Thoracic aorta (tissue), 2 donors: Measurements from ENCODE around the gene SEPTIN10. TPM values are rescaled to one million over a fixed set of nuclear protein-coding genes. Genes with fewer than 3 reads are reported as not detected.
A peak's percentile ranks its signal among the peaks of the same experiment; 100 is the strongest.

Experiments used
- ATAC-seq: fragments of 150-250 bp; one replicate; pipeline ENCODE4 v1.8.0; 2017; ENCODE audit warnings: low read depth; ENCODE audit not compliant: insufficient number of reproducible peaks, low FRiP score
- DNase-seq: peaks from one replicate; pipeline ENCODE4 v3.0.0-alpha.2; 2020; ENCODE audit warnings: low spot score
- H3K27ac ChIP-seq, 2 donors: fragments of 200-600 bp; sonication (generic); 1 replicate in 1 of 2; 2 replicates in 1 of 2; pipeline ENCODE4 v1.5.1; 2016; ENCODE audit warnings: mild to moderate bottlenecking in 2 of 2, moderate library complexity in 2 of 2
- H3K27me3 ChIP-seq: fragments of 200-600 bp; sonication (generic); replicated peaks from 2 replicates; pipeline ENCODE4 v1.6.0; 2016; ENCODE audit warnings: mild to moderate bottlenecking; ENCODE audit not compliant: insufficient read depth
- H3K36me3 ChIP-seq: fragments of 200-600 bp; sonication (generic); one replicate; pipeline ENCODE4 v1.5.1; 2016
- H3K4me1 ChIP-seq, 2 donors: fragments of 200-600 bp; sonication (generic); 1 replicate in 1 of 2; 2 replicates in 1 of 2; pipeline versions ENCODE4 v1.5.1 to v1.6.0; 2016; ENCODE audit warnings: low read depth in 2 of 2, mild to moderate bottlenecking in 1 of 2; ENCODE audit not compliant: control insufficient read depth in 1 of 2
- H3K4me3 ChIP-seq: fragments of 200-600 bp; sonication (generic); 2 replicates; pipeline ENCODE4 v1.5.1; 2016; ENCODE audit warnings: mild to moderate bottlenecking
- H3K9me3 ChIP-seq: fragments of 200-600 bp; sonication (generic); 2 replicates; pipeline ENCODE4 v1.5.1; 2016
- total RNA-seq, 2 donors: library from RNA; depleted of rRNA; stranded (reverse); fragments of >200 nt; gene quantifications; one replicate each; pipeline versions ENCODE4 v1.1.0 to v1.2.3, GENCODE V29; 2016
- TF ChIP-seq, protein P1 (sequence below): fragments of 200-600 bp; sonication (generic); IDR thresholded peaks from one replicate; pipeline ENCODE4 v1.5.1; 2019; ENCODE audit warnings: antibody characterized with exemption

The SEPTIN10 gene
- total RNA-seq, 2 donors from 2014 or later, result 80.0 to 106 TPM

DNA sequence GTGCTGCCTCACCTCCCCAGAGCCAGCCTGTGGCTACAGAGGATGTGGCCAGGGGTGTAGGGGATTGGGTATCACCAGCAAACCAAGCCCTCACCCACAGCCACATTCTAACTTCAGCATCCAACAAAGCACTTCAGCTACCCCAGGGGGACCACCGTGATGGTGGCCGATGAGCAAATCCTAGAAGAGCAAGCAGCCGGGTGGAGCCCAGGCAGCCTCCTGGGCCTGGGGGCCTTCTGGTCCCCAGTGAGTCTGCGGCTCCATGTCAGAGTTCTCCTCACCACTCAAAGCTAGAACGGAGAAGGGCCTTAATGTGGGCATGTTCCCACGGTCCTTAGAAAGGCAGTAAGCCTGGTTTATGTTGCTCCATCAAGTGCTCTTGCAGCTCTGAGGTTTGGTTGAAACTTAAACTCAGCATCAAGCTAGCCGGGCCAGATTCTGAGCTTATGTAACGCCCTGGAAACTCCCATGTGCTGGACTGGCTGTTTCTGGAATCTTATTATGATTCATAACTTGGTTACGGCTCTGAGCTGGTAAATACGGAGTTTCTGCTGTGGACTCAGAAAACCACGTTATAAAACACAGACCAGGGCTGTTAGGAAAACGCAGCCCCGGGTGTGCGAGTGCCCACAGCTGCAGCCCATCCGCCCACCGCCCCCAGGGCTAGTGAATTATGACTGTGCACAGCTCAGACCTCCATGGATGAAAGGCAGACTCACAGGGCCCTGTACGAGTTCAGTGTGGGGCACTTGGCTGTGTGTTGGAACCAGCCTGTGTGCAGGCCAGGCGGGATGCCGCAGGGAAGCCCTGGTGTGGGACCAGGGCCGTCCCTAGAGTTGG, 99.8 kb downstream of the SEPTIN10 start:
- Histone ChIP-seq H3K4me1 (peaks cover 7 to 27% of the 10 kb centered on the region in 2 donors), H3K36me3 (no peaks in the 10 kb centered on the region), H3K9me3 (no peaks in the 10 kb centered on the region), H3K4me3 (peak overlapping the region; percentile 55), H3K27ac (peak overlapping the region; percentile 77 to 88), H3K27me3 (no peaks in the 10 kb centered on the region)
- TF ChIP-seq, protein P1, sequence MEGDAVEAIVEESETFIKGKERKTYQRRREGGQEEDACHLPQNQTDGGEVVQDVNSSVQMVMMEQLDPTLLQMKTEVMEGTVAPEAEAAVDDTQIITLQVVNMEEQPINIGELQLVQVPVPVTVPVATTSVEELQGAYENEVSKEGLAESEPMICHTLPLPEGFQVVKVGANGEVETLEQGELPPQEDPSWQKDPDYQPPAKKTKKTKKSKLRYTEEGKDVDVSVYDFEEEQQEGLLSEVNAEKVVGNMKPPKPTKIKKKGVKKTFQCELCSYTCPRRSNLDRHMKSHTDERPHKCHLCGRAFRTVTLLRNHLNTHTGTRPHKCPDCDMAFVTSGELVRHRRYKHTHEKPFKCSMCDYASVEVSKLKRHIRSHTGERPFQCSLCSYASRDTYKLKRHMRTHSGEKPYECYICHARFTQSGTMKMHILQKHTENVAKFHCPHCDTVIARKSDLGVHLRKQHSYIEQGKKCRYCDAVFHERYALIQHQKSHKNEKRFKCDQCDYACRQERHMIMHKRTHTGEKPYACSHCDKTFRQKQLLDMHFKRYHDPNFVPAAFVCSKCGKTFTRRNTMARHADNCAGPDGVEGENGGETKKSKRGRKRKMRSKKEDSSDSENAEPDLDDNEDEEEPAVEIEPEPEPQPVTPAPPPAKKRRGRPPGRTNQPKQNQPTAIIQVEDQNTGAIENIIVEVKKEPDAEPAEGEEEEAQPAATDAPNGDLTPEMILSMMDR, result no peak
- ATAC-seq (peak; percentile 90), DNase-seq (peak; percentile 28)

DNA sequence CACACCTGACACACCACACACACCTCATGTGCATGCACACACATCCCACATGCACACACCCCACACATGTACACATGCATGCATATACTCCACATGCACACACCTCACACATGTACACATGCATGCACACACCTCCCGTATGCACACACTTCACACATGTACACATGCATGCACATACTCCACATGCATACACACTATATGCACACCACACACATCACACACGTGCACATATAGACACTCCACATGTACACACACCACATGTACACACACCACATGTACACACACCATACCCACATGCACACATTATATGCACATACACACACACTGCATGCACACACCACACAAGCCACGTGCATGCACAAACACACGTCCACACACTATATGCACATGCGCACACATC, 100.5 kb downstream of the SEPTIN10 start:
- TF ChIP-seq, protein P1, result no peak
- peak overlapping the region; percentile 18 to 88 for H3K27ac ChIP-seq

DNA sequence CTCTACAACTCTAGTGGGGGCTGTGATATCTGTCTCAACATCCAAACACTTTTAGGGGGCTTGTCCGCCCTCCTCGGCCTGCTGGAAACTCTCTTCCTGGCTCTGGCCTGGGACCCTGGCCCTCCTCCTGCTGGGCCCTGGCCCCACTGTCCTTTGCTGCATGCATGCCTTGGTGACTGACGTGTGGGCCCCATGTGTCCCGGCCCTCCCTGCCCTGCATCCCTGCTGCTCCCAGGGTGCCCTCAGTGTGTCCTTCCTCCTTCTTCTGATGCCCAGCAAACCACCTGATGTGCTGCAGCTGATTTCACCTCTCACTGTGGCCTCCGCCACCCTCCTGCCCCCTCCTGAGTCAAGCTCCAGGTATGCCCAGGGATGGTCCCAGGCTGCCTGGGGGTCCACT, 101.7 kb downstream of the SEPTIN10 start:
- H3K27me3 ChIP-seq, result no peaks in the 10 kb centered on the region
- no peak for DNase-seq
- H3K4me3 ChIP-seq, result no peak overlapping the region
- peaks cover 7 to 39% of the 10 kb centered on the region in 2 donors for H3K4me1 ChIP-seq
- H3K9me3 ChIP-seq, result no peaks in the 10 kb centered on the region
- no peak overlapping the region for H3K27ac ChIP-seq
- ATAC-seq, result no peak
- no peaks in the 10 kb centered on the region for H3K36me3 ChIP-seq
- TF ChIP-seq, protein P1, result no peak

More for the DNA sequence above, 100.5 kb downstream of the SEPTIN10 start:
- DNase-seq (no peak), ATAC-seq (no peak)
- no peaks in the 10 kb centered on the region for H3K36me3 ChIP-seq
- H3K27me3 ChIP-seq, result no peaks in the 10 kb centered on the region
- no peaks in the 10 kb centered on the region for H3K9me3 ChIP-seq
- no peak overlapping the region for H3K4me3 ChIP-seq
- H3K4me1 ChIP-seq, result peaks cover 7 to 35% of the 10 kb centered on the region in 2 donors

DNA sequence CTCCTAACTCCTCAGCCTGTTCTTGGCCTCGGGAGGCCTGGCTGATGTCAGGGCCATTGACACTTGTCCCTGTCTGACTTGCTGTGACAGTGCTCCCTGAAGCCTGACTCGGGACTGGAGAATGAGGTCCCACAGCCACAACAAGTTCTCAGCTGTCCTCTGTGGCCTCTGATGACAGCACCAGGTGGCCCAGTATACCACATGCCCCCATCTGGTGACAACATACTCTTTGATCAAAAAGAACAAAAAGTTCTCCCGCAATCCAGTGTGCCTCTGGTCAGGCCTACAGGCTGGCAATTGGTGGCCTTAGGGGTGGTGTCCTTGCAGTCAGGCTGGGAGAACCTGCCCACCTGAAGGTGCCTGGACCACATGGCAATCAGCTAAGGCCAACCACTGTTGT, 102.6 kb downstream of the SEPTIN10 start:
- TF ChIP-seq, protein P1, result no peak
- DNase-seq, result no peak
- Histone ChIP-seq H3K27me3 (no peaks in the 10 kb centered on the region), H3K4me1 (peaks cover 7 to 39% of the 10 kb centered on the region in 2 donors), H3K9me3 (no peaks in the 10 kb centered on the region), H3K4me3 (no peak overlapping the region), H3K36me3 (no peaks in the 10 kb centered on the region), H3K27ac (no peak overlapping the region)
- no peak for ATAC-seq

DNA sequence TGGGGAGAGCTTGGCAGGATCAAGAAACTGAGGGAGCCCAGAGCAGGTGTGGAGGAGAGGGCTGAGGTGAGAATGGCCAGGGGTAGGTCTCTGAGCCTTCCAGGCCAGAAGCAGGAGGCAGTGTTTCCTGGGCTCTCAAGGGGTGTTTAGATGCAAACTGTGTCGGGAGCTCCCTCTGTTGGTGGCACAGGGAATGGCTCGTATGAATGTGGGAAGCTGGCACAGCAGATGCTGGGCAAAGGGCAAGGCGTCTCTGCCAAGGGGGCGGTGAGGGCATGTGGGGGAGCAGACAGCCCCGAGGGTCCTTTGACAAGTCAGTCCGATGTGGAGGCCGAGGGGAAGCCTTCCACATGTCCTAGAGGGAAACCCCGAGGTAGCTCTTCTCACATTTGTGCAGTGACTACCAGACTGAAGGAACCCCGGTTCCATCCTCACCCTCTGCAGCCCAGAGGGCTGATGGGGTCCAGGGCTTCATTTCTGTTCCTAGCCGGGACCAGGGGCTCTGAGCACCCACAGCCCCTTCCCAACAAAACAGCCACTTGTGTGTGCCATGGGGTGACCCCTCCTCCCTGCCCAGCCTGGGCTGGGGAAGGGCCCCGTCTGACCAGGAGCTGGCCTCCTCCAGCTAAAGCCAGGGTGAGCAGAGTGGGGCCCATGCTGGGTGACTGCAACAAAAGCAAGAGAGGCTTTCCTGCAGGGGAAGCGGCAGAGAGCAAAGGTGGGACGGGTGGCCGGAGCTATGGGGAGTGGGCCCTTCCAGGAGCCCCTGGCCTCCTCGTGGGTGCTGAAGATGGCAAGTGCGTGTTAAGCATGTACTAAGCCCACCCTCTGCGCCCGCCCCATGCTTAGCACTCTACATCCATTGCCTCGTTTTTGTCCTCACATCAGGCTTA, 103.4 kb downstream of the SEPTIN10 start:
- DNase-seq (peak; percentile 62), ATAC-seq (no peak)
- peaks cover 7 to 39% of the 10 kb centered on the region in 2 donors for H3K4me1 ChIP-seq
- TF ChIP-seq, protein P1, result peak; percentile 96
- no peak overlapping the region for H3K4me3 ChIP-seq
- no peaks in the 10 kb centered on the region for H3K27me3 ChIP-seq
- no peaks in the 10 kb centered on the region for H3K36me3 ChIP-seq
- H3K27ac ChIP-seq, result no peak overlapping the region
- H3K9me3 ChIP-seq, result no peaks in the 10 kb centered on the region
